ENCODE data around the gene CD7. TPM values are rescaled to one million over a fixed set of nuclear protein-coding genes. Genes with fewer than 3 reads are reported as not detected.

The CD7 gene
- under 0.01 TPM in 1 of 2 replicates, not detected in the other for total RNA-seq

DNA sequence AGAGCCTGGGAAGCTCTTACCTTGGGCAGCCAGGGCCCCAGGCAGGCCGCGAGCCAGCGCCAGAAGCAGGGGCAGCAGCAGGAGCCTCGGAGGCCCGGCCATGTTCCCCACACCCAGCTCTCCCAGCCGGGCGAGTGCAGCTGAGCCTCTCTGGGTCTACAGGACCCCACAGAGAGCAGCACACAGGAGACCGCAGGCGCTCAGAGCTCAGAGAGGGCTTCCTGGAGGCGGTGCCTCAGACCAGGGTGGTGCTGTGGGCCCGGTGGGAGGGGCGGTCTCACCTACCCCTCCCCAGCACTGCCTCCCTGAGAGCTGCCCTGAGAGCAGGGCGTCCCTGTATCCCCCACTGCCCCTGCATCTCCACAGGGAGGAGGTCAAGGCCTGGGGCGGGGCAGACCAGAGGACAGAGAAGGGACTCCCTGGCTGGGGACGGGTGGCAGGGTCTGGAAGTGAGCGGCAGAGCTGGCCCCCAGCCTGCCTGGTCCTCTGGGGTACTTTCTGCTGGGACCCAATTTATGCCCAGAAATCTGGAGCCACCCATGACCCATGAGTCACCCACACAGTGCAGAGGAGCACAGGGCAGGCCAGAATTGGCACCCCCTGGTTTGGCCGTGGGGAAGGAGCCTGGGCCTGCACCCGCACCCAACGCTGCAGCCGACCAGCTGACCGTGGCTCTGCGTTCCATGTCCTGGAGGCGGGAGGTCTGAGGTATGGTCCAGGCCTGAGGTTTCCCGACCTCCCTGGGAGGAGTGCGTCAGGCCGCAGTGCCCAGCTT lies at the start of gene CD7:
TSS of gene CD7 (minus strand) at position 215 of the 775 bp plus-strand sequence. CDS start at position 102, 113 bp downstream.

DNA sequence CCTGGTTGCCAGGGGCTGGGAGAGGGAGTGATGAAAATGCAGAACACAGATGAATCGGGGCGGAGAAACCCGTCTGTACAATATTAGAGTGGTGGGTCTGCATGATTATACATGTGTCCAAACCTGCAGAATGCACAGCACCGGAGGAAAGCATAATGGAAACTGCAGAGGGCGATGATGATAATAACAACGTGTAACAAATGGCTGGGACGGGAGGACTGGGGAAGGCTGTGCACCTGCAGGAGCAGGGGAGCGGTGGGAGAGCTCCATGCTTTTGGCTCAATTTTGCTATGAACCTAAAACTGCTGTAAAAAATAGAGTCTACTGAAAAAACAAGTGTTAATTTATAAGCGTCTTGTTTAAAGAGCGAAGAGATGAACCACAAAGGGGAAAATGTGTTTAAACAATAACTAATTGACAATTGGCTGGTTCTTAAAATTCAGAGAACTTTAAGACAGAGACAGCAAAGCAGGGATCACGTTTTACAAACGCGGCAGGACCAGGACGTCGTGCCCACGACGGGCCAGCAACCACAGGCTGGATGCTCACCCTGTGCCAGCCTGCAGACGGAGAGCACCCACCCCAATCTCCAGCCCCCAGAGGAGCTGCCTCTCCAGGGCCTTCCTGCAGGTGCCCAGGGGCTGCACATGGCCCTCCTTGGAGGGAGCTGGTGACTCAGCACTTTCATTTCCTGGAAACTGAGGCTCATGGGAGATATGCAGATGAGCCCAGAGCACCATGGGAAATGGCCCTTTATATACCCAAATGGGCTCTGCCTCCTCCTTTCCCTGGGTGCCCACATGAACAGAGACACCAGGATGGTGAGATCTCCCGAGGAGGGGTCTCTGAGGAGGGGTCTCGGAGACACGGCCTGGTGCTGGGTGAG lies 41.3 kb upstream of the CD7 start, which contains the start of gene TEX19:
TSS of gene TEX19 (plus strand) at position 783 of the 886 bp plus-strand sequence. CDS start 2,904 bp downstream, outside the sequence.

GRCh38 chr17:82333279-82334171 lies 16.1 kb upstream of the CD7 start, which contains the start of gene SECTM1:
Gene SECTM1, minus strand, starts transcription at chr17:82333766. Its CDS starts 6,526 bp downstream, at chr17:82327240.

DNA sequence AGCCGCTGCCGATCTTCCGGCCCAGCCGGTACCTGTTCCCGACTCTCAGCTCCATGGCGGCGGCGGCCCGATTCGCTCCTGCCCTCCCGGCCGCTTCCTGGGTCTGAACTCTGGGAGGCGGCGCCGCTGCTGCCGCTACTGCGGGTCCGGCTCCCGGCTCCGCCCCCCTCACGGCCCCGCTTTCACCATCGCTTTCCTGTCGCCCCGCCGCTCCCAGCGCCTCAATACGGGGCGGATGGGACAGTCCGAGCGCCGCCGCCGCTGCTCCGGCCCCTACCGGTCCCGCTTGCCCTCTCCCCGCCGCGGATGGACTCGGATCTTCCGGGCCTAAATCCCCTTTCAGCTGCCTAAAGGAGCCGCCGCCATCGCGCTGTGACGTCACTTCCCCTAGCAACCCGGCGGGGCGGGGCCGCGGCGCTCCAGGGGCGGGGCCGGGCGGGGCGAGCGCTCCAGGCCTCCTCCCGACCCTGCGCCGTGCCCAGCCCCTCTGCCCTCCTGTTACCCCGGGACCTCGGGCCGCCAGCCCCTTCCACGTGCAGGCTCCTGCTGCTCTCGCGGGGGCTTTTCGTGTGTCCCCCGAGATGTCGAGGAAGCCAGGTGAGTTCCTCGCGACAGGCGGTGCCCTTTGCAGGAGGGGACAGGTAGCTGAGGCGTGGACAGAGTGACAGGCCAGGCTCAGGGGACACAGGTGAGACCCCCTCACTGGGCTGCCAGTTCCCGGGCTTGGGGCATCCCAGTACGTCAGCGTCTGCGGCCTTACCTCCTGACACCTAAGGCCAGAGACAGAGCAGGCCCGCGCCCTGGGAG lies 43.9 kb downstream of the CD7 start, which contains the start of gene CSNK1D:
TSS of gene CSNK1D (minus strand) at position 374 of the 807 bp plus-strand sequence. CDS start at position 55, 319 bp downstream.

Other genes with a start within 250 kb of the CD7 start
- 18.1 and 22.5 TPM in 2 replicates for gene FASN, start 219.4 kb downstream of the CD7 start, total RNA-seq
- 3.9 and 5.7 TPM in 2 replicates for gene CCDC57, start 104.8 kb downstream of the CD7 start, total RNA-seq
- 40.1 and 71.1 TPM in 2 replicates for gene SLC16A3, start 88.6 kb downstream of the CD7 start, total RNA-seq
- 42.6 and 51.9 TPM in 2 replicates for gene CSNK1D, start 43.9 kb downstream of the CD7 start, total RNA-seq
- 1.3 and 1.4 TPM in 2 replicates for gene SECTM1, start 16.2 kb upstream of the CD7 start, total RNA-seq
- gene TEX19, start 41.6 kb upstream of the CD7 start, total RNA-seq: not detected in 2 replicates
- gene UTS2R, start 54.2 kb upstream of the CD7 start, total RNA-seq: not detected in 2 replicates
- gene HEXD, start 100.7 kb upstream of the CD7 start, total RNA-seq: 10.5 and 12.5 TPM in 2 replicates
- gene OGFOD3, start 101.0 kb upstream of the CD7 start, total RNA-seq: 23.6 and 23.8 TPM in 2 replicates
- 26.6 and 43.2 TPM in 2 replicates for gene CYBC1, start 133.1 kb upstream of the CD7 start, total RNA-seq
- gene NARF, start 141.1 kb upstream of the CD7 start, total RNA-seq: 98.5 and 107 TPM in 2 replicates
- gene FOXK2, start 202.1 kb upstream of the CD7 start, total RNA-seq: 18.6 and 22.0 TPM in 2 replicates